ENCODE measurements around the gene MEGF11. TPM values are rescaled to one million over a fixed set of nuclear protein-coding genes. Genes with fewer than 3 reads are reported as not detected.

MEGF11 gene
- total RNA-seq, 1 experiment from 2014 or later = 1.2 TPM

- no peak overlapping the region for H3K14ac ChIP-seq (ENCODE audit: insufficient read depth, low read length)
- H3K36me3 Mint-ChIP-seq (ENCODE audit: insufficient read depth in 1 of 3, low read depth in 3 of 3) = no peaks in the 10 kb centered on the region
- H2BK20ac ChIP-seq (ENCODE audit: low read depth, low read length, poor library complexity, severe bottlenecking) = no peak overlapping the region
- no peak overlapping the region for H2BK120ac ChIP-seq (ENCODE audit: low read depth, low read length, poor library complexity, severe bottlenecking)
- H3T11ph ChIP-seq (ENCODE audit: low read length) = no peak overlapping the region
- H3K4me1 Mint-ChIP-seq = peaks cover 66 to 83% of the 10 kb centered on the region in 2 experiments
- H3K9me3 ChIP-seq (ENCODE audit: control insufficient read depth, low read depth, low read length) = no peaks in the 10 kb centered on the region
- H3K27me3 Mint-ChIP-seq (ENCODE audit: low read depth) = no peaks in the 10 kb centered on the region
- H3K79me2 ChIP-seq (ENCODE audit: insufficient read depth, low read length) = no peaks in the 10 kb centered on the region
- no peak overlapping the region for H3K23ac ChIP-seq (ENCODE audit: insufficient read length, low read depth, low read length)
- no peaks in the 10 kb centered on the region for H4K20me1 ChIP-seq (ENCODE audit: control insufficient read depth, insufficient read depth, insufficient read length)
- no peak overlapping the region for H3K9ac ChIP-seq (ENCODE audit: extremely low read depth, insufficient read length, low read length)
- no peak overlapping the region; a peak in 1 of 7 replicates for H3K27ac Mint-ChIP-seq
- peak; percentile 19 for DNase-seq
- no peaks in the 10 kb centered on the region for H3K27me3 ChIP-seq (ENCODE audit: insufficient read depth, low read length)
- no peak overlapping the region for H4K91ac ChIP-seq (ENCODE audit: insufficient read length, low read depth, low read length)
- no peaks in the 10 kb centered on the region for H3K23me2 ChIP-seq (ENCODE audit: insufficient read length, low read depth, low read length, poor library complexity, severe bottlenecking)
- no peaks in the 10 kb centered on the region; a peak in 1 of 5 replicates for H3K9me3 Mint-ChIP-seq
- no peak overlapping the region for H3K18ac ChIP-seq (ENCODE audit: insufficient read length, low read depth, low read length)
- no peak for TF ChIP-seq CTCF (conservative IDR thresholded peaks at IDR 0.05)
- no peak overlapping the region for H2BK12ac ChIP-seq (ENCODE audit: insufficient read length, low read depth, low read length)
- H3K4me2 ChIP-seq (ENCODE audit: insufficient read depth, insufficient read length, low read length) = no peak overlapping the region
- no peak overlapping the region for H2BK5ac ChIP-seq (ENCODE audit: insufficient read length, low read length)
- no peak overlapping the region for H3K4ac ChIP-seq (ENCODE audit: low read depth, low read length)
- no peaks in the 10 kb centered on the region for H3K79me1 ChIP-seq (ENCODE audit: insufficient read depth, low read depth, low read length, poor library complexity, severe bottlenecking)
- H2AFZ ChIP-seq (ENCODE audit: low read length) = no peak overlapping the region
- WGBS (ENCODE audit: extremely low coverage, insufficient read length, low lambda C conversion rate) = no CpG with 5 or more reads among the region's 8 CpGs
- H3K4me1 ChIP-seq (ENCODE audit: insufficient read depth, low read length) = peaks cover 5% of the 10 kb centered on the region; the same call in 1 of the 2 replicates
- H4K5ac ChIP-seq (ENCODE audit: insufficient read length, low read depth, low read length) = no peak overlapping the region
- peak overlapping the region in 1 of 2 experiments; percentile 35; a peak in 1 of 5 replicates for H3K4me3 Mint-ChIP-seq
- no peak overlapping the region for H3K56ac ChIP-seq (ENCODE audit: insufficient read length, low read depth, low read length)
- no peak overlapping the region for H4K8ac ChIP-seq (replicated peaks; ENCODE audit: insufficient read length, low read depth, low read length)
- no peak overlapping the region for H2BK15ac ChIP-seq (ENCODE audit: low read depth, low read length)
- no peak overlapping the region for H2AK5ac ChIP-seq (ENCODE audit: insufficient read length, low read length)
- H3K27ac ChIP-seq (ENCODE audit: insufficient read length, low read depth, low read length) = no peak overlapping the region
Observed at GRCh38 chr15:66184936-66185790, 68.4 kb downstream of the MEGF11 start.
